CD4-positive, alpha-beta T cell treated with Interleukin-2 at 100 ng/mL for 4 hours (primary cell): Measurements from ENCODE around the gene RO60.

Experiments used
- DNase-seq: peaks from one replicate; pipeline ENCODE4 v3.0.0-alpha.2; 2020; ENCODE audit warnings: low spot score

Gene RO60

GRCh38 chr1:193060938-193061337 is 1.5 kb downstream of the RO60 start:
- no peak for DNase-seq

- DNase-seq: no peak
Observed at GRCh38 chr1:193062698-193063463, 3.5 kb downstream of the RO60 start.

GRCh38 chr1:193065954-193066353 is 6.5 kb downstream of the RO60 start:
- no peak for DNase-seq

- DNase-seq: no peak
Observed at GRCh38 chr1:193066606-193067005, 7.2 kb downstream of the RO60 start.

GRCh38 chr1:193068013-193068412 is 8.6 kb downstream of the RO60 start:
- DNase-seq: no peak

GRCh38 chr1:193069748-193070385 is 10.5 kb downstream of the RO60 start:
- DNase-seq: no peak

GRCh38 chr1:193070386-193070753 is 11.0 kb downstream of the RO60 start:
- DNase-seq: no peak

- peak; percentile 20 for DNase-seq
Observed at GRCh38 chr1:193070942-193071341, 11.5 kb downstream of the RO60 start.

- DNase-seq: no peak
Observed at GRCh38 chr1:193077991-193078390, 18.6 kb downstream of the RO60 start.

- no peak for DNase-seq
Observed at GRCh38 chr1:193079187-193079586, 19.8 kb downstream of the RO60 start.

GRCh38 chr1:193083365-193084088 is 24.1 kb downstream of the RO60 start:
- no peak for DNase-seq

GRCh38 chr1:193085263-193085662 is 25.9 kb downstream of the RO60 start:
- DNase-seq: no peak

- DNase-seq: no peak
Observed at GRCh38 chr1:193086342-193086741, 26.9 kb downstream of the RO60 start.

- DNase-seq: no peak
Observed at GRCh38 chr1:193087893-193088292, 28.5 kb downstream of the RO60 start.

- DNase-seq: no peak
Observed at GRCh38 chr1:193090865-193091264, 31.5 kb downstream of the RO60 start.

GRCh38 chr1:193094112-193094511 is 34.7 kb downstream of the RO60 start:
- DNase-seq: no peak

GRCh38 chr1:193102662-193103061 is 43.2 kb downstream of the RO60 start:
- DNase-seq: no peak

- no peak for DNase-seq
Observed at GRCh38 chr1:193103759-193104501, 44.5 kb downstream of the RO60 start.

- DNase-seq: peak; percentile 7
Observed at GRCh38 chr1:193104502-193104906, 45.1 kb downstream of the RO60 start.

- peak; percentile 72 for DNase-seq
Observed at GRCh38 chr1:193104907-193105820, 45.8 kb downstream of the RO60 start, which contains the start of gene GLRX2. TSS of gene GLRX2 (minus strand) at chr1:193105414. CDS start at chr1:193105382, 32 bp downstream.

- no peak for DNase-seq
Observed at GRCh38 chr1:193105821-193106177, 46.4 kb downstream of the RO60 start.
